ENCODE results near the gene ARPC5.

The ARPC5 gene

GRCh38 chr1:183609313-183609712, 26.3 kb downstream of the ARPC5 start:
- no peaks in the 10 kb centered on the region for H3K9me3 ChIP-seq (ENCODE audit: insufficient read depth, low read length, severe bottlenecking)
- no peaks in the 10 kb centered on the region for H3K4me1 ChIP-seq (ENCODE audit: insufficient read depth, low read length)
- H3K79me2 ChIP-seq (ENCODE audit: insufficient read depth, low read length): no peaks in the 10 kb centered on the region
- H2AFZ ChIP-seq (ENCODE audit: low read depth, low read length): no peak overlapping the region
- no peak overlapping the region for H3K4me2 ChIP-seq (ENCODE audit: insufficient read depth, low read length)
- H4K20me1 ChIP-seq (ENCODE audit: insufficient read depth, low read length): no peaks in the 10 kb centered on the region
- H3K36me3 ChIP-seq (ENCODE audit: insufficient read depth, low read length): no peaks in the 10 kb centered on the region
- TF ChIP-seq EZH2 (IDR thresholded peaks at IDR 0.05; ENCODE audit: borderline replicate concordance, low read depth, low read length, severe bottlenecking) (no peak), CTCF (IDR thresholded peaks at IDR 0.05; ENCODE audit: borderline replicate concordance, extremely low read depth, low read length, poor library complexity, severe bottlenecking) (peak; percentile 9)
- H3K27me3 ChIP-seq (ENCODE audit: insufficient read depth, low read length, poor library complexity): peaks cover 9% of the 10 kb centered on the region
- DNase-seq (no peak), ATAC-seq (ENCODE audit: insufficient read depth, low read depth) (no peak)
- H3K27ac ChIP-seq (ENCODE audit: low read length): no peak overlapping the region
- no peak overlapping the region for H3K4me3 ChIP-seq (ENCODE audit: low read depth in 1 of 2, low read length in 2 of 2)
- no peak overlapping the region for H3K9ac ChIP-seq (ENCODE audit: low read depth, low read length)

DNA sequence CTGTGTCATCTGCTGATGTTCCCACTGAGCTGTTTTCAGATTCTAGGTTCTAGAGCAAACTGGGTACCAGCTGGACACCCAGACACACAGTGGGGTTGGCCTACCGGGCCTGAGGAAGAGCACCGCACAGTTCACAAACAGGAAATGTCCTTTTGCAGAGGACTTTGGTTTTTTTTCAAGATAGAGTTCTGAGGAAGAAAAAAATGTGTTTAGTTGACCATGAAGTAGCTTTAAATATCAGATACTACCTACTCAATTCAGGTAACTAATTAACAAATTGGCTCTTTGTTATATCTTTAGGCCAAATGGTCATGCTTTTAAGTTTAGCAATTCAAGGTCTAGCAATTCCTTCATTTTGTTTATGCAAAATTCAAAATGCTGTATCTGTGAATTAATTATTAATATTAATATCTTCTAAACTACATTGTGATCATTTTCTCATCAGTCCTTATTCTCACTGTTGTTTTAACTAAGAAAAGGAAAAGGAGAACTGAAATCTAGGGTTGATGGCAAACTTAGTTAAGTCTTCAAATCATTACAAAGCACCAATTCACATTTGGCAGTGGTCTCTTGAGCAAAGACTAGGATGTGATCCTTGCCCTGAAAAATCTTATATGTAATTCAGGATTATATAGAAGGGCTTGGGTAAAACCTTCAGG, 28.1 kb downstream of the ARPC5 start:
- ATAC-seq (ENCODE audit: insufficient read depth, low read depth): no peak
- Histone ChIP-seq H4K20me1 (ENCODE audit: insufficient read depth, low read length) (no peaks in the 10 kb centered on the region), H3K27me3 (ENCODE audit: insufficient read depth, low read length, poor library complexity) (peaks cover 10% of the 10 kb centered on the region), H3K4me1 (ENCODE audit: insufficient read depth, low read length) (no peaks in the 10 kb centered on the region), H3K79me2 (ENCODE audit: insufficient read depth, low read length) (no peaks in the 10 kb centered on the region), H3K27ac (ENCODE audit: low read length) (no peak overlapping the region), H3K9ac (ENCODE audit: low read depth, low read length) (no peak overlapping the region), H3K36me3 (ENCODE audit: insufficient read depth, low read length) (no peaks in the 10 kb centered on the region), H2AFZ (ENCODE audit: low read depth, low read length) (no peak overlapping the region), H3K9me3 (ENCODE audit: insufficient read depth, low read length, severe bottlenecking) (no peaks in the 10 kb centered on the region), H3K4me2 (ENCODE audit: insufficient read depth, low read length) (no peak overlapping the region), H3K4me3 (ENCODE audit: low read depth in 1 of 2, low read length in 2 of 2) (no peak overlapping the region)
- no peak for DNase-seq
- no peak for TF ChIP-seq EZH2 (IDR thresholded peaks at IDR 0.05; ENCODE audit: borderline replicate concordance, low read depth, low read length, severe bottlenecking)
- TF ChIP-seq CTCF (IDR thresholded peaks at IDR 0.05; ENCODE audit: borderline replicate concordance, extremely low read depth, low read length, poor library complexity, severe bottlenecking): no peak

- H3K36me3 ChIP-seq (ENCODE audit: insufficient read depth, low read length): no peaks in the 10 kb centered on the region
- H3K79me2 ChIP-seq (ENCODE audit: insufficient read depth, low read length): no peaks in the 10 kb centered on the region
- no peak for TF ChIP-seq EZH2 (IDR thresholded peaks at IDR 0.05; ENCODE audit: borderline replicate concordance, low read depth, low read length, severe bottlenecking)
- TF ChIP-seq CTCF (IDR thresholded peaks at IDR 0.05; ENCODE audit: borderline replicate concordance, extremely low read depth, low read length, poor library complexity, severe bottlenecking): no peak
- ATAC-seq (ENCODE audit: insufficient read depth, low read depth) (no peak), DNase-seq (no peak)
- H2AFZ ChIP-seq (ENCODE audit: low read depth, low read length): no peak overlapping the region
- peaks cover 13% of the 10 kb centered on the region for H3K27me3 ChIP-seq (ENCODE audit: insufficient read depth, low read length, poor library complexity)
- no peak overlapping the region for H3K9ac ChIP-seq (ENCODE audit: low read depth, low read length)
- no peaks in the 10 kb centered on the region for H4K20me1 ChIP-seq (ENCODE audit: insufficient read depth, low read length)
- H3K9me3 ChIP-seq (ENCODE audit: insufficient read depth, low read length, severe bottlenecking): no peaks in the 10 kb centered on the region
- H3K27ac ChIP-seq (ENCODE audit: low read length): no peak overlapping the region
- no peaks in the 10 kb centered on the region for H3K4me1 ChIP-seq (ENCODE audit: insufficient read depth, low read length)
- H3K4me3 ChIP-seq (ENCODE audit: low read depth in 1 of 2, low read length in 2 of 2): no peak overlapping the region
- no peak overlapping the region for H3K4me2 ChIP-seq (ENCODE audit: insufficient read depth, low read length)
Observed at GRCh38 chr1:183605904-183606303, 29.7 kb downstream of the ARPC5 start.

All from DND-41 (cell line).